DOHH2 (cell line): ENCODE measurements around the gene DCAF5.

ENCODE experiments used
- H3F3A ChIP-seq: fragments of 200-600 bp; sonication (generic), shearing (Covaris generic); 2 replicates; pipeline ENCODE4 v1.6.0; 2016; ENCODE audit warnings: antibody characterized with exemption, mild to moderate bottlenecking; ENCODE audit not compliant: control insufficient read depth, insufficient read depth
- H3K27ac ChIP-seq: fragments of 200-600 bp; sonication (generic); 2 replicates; pipeline ENCODE4 v1.5.1; 2014; ENCODE audit warnings: low read depth, mild to moderate bottlenecking, low read length, moderate library complexity
- H3K27me3 ChIP-seq: fragments of 200-600 bp; sonication (generic); 2 replicates; pipeline ENCODE4 v1.6.1; 2014; ENCODE audit warnings: mild to moderate bottlenecking, low read length, mixed read lengths; ENCODE audit not compliant: control insufficient read depth
- H3K36me3 ChIP-seq: fragments of 200-600 bp; sonication (generic); 2 replicates; pipeline ENCODE4 v1.6.1; 2014; ENCODE audit warnings: mild to moderate bottlenecking, low read length, moderate library complexity, mixed read lengths; ENCODE audit not compliant: control insufficient read depth
- H3K4me1 ChIP-seq: fragments of 200-600 bp; sonication (generic); 2 replicates; pipeline ENCODE4 v1.6.1; 2014; ENCODE audit warnings: mild to moderate bottlenecking, low read length, mixed read lengths; ENCODE audit not compliant: control insufficient read depth
- H3K4me2 ChIP-seq: fragments of 200-600 bp; sonication (generic); 2 replicates; pipeline ENCODE4 v1.6.0; 2014; ENCODE audit warnings: mild to moderate bottlenecking, low read length, moderate library complexity
- H3K4me3 ChIP-seq: fragments of 200-600 bp; sonication (generic); 2 replicates; pipeline ENCODE4 v1.5.1; 2014; ENCODE audit warnings: mild to moderate bottlenecking, low read length, mixed read lengths
- H3K79me2 ChIP-seq: fragments of 200-600 bp; sonication (generic); 2 replicates; pipeline ENCODE4 v1.6.1; 2014; ENCODE audit warnings: mild to moderate bottlenecking, low read length, mixed read lengths; ENCODE audit not compliant: control insufficient read depth
- H3K9me2 ChIP-seq: fragments of 200-600 bp; sonication (generic); replicated peaks from 2 replicates; pipeline ENCODE4 v1.6.1; 2014; ENCODE audit warnings: mild to moderate bottlenecking, low read length, mixed read lengths; ENCODE audit not compliant: control insufficient read depth
- H3K9me3 ChIP-seq: fragments of 200-600 bp; sonication (generic); 2 replicates; pipeline ENCODE4 v1.6.1; 2014; ENCODE audit warnings: antibody characterized with exemption, low read length, mixed read lengths; ENCODE audit not compliant: control insufficient read depth, insufficient read depth
- H4K20me1 ChIP-seq: fragments of 200-600 bp; sonication (generic); 2 replicates; pipeline ENCODE4 v1.6.0; 2014; ENCODE audit warnings: low read depth, mild to moderate bottlenecking, antibody characterized with exemption, low read length, moderate library complexity; ENCODE audit not compliant: control insufficient read depth, insufficient read depth
- EZH2phosphoT487 ChIP-seq: fragments of 200-600 bp; sonication (generic); IDR thresholded peaks from 2 replicates; pipeline ENCODE4 v1.6.1; 2017; ENCODE audit warnings: borderline replicate concordance, mild to moderate bottlenecking, antibody characterized with exemption, low read length, moderate library complexity, mixed read lengths
- TF ChIP-seq, protein P1 (sequence below): fragments of 200-600 bp; sonication (generic); IDR thresholded peaks from one replicate; pipeline ENCODE4 v1.5.1; 2014; ENCODE audit warnings: antibody characterized with exemption, mild to moderate bottlenecking, low read depth, low read length; ENCODE audit not compliant: poor library complexity, severe bottlenecking

DCAF5 gene

DNA sequence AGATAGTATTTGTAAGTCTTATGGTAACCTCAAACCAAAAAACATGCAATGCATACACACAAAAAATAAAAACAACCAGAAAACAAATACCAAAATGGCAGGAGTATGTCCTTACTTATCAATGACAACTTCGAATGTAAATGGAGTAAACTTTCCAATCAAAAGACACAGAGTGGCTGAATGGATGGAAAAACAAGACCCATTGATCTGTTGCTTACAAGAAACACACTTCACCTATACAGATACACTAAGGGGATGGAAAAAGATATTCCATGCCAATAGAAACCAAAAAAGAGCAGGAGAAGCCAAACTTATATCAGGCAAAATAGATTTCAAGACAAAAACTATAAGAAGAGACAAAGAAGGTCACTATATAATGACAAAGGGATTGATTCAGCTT lies 8.7 kb upstream of the DCAF5 start:
- Histone ChIP-seq H3K79me2 (no peaks in the 10 kb centered on the region), H4K20me1 (no peaks in the 10 kb centered on the region), H3K9me2 (no peaks in the 10 kb centered on the region), H3K4me2 (no peak overlapping the region), H3F3A (no peaks in the 10 kb centered on the region), H3K4me3 (no peak overlapping the region), H3K36me3 (no peaks in the 10 kb centered on the region), H3K4me1 (no peaks in the 10 kb centered on the region), H3K27me3 (peaks cover 27% of the 10 kb centered on the region), H3K27ac (no peak overlapping the region), H3K9me3 (peaks cover 8% of the 10 kb centered on the region)
- TF ChIP-seq, protein P1, sequence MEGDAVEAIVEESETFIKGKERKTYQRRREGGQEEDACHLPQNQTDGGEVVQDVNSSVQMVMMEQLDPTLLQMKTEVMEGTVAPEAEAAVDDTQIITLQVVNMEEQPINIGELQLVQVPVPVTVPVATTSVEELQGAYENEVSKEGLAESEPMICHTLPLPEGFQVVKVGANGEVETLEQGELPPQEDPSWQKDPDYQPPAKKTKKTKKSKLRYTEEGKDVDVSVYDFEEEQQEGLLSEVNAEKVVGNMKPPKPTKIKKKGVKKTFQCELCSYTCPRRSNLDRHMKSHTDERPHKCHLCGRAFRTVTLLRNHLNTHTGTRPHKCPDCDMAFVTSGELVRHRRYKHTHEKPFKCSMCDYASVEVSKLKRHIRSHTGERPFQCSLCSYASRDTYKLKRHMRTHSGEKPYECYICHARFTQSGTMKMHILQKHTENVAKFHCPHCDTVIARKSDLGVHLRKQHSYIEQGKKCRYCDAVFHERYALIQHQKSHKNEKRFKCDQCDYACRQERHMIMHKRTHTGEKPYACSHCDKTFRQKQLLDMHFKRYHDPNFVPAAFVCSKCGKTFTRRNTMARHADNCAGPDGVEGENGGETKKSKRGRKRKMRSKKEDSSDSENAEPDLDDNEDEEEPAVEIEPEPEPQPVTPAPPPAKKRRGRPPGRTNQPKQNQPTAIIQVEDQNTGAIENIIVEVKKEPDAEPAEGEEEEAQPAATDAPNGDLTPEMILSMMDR, result no peak
- TF ChIP-seq EZH2phosphoT487, result no peak

DNA sequence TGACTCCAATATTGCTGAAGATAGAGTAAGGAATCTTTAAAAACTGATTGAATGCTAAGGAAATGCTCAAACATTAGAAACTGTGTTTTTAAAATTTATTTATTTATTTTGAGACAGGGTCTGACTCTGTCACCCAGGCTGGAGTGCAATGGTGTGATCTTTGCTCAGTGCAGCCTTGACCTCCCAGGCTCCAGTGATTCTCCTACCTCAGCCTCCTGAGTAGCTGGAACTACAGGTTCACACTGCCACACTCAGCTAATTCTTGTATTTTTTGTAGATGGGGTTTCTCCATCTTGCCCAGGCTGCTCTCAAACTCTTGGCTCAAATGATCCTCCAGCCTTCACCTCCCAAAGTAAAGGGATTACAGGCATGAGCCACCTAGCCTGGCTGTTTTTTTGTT lies 3.3 kb upstream of the DCAF5 start:
- no peak overlapping the region for H3K27ac ChIP-seq
- H3K4me1 ChIP-seq, result peaks cover 9% of the 10 kb centered on the region
- no peak overlapping the region for H3K4me3 ChIP-seq
- peaks cover 15% of the 10 kb centered on the region for H3K79me2 ChIP-seq
- peaks cover 9% of the 10 kb centered on the region; the same call in 1 of the 2 replicates for H3F3A ChIP-seq
- H3K27me3 ChIP-seq, result peaks cover 23% of the 10 kb centered on the region
- TF ChIP-seq, protein P1, result no peak
- no peak for TF ChIP-seq EZH2phosphoT487
- H3K9me3 ChIP-seq, result no peaks in the 10 kb centered on the region
- no peak overlapping the region for H3K4me2 ChIP-seq
- H4K20me1 ChIP-seq, result no peaks in the 10 kb centered on the region
- peaks cover 10% of the 10 kb centered on the region for H3K36me3 ChIP-seq
- no peaks in the 10 kb centered on the region for H3K9me2 ChIP-seq

DNA sequence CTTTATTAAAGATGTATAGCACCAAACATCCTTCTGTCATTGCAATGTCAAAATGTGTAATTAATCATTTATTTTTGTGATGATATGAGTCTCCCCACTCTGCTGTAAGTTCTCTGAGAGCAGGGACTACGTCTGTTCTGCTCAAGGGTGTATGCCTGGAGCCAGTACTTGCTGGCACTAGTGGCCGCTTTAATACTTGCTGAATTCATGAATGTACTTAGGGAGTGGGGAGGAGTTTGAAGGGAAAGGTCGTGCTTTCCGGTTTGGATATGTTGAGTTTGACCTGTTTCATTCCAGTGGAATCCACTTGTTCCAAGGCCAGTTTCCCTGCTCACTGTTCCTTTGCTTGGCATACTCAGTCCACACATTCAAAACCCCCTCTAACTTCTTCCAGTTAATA lies 1.9 kb upstream of the DCAF5 start:
- no peak overlapping the region for H3K4me2 ChIP-seq

More for the DNA sequence above, 1.9 kb upstream of the DCAF5 start:
- Histone ChIP-seq H3K79me2 (peaks cover 29% of the 10 kb centered on the region), H3K9me2 (no peaks in the 10 kb centered on the region), H3K36me3 (peaks cover 15% of the 10 kb centered on the region), H3K27ac (no peak overlapping the region), H3K4me3 (no peak overlapping the region), H3F3A (peaks cover 9% of the 10 kb centered on the region; the same call in 1 of the 2 replicates), H3K4me1 (peaks cover 24% of the 10 kb centered on the region), H4K20me1 (no peaks in the 10 kb centered on the region), H3K9me3 (no peaks in the 10 kb centered on the region), H3K27me3 (peaks cover 17% of the 10 kb centered on the region)
- TF ChIP-seq EZH2phosphoT487, result no peak
- TF ChIP-seq, protein P1, result no peak
